ENCODE measurements around the gene IGFL2. TPM values are rescaled to one million over a fixed set of nuclear protein-coding genes. Genes with fewer than 3 reads are reported as not detected.
"Not testable (repeated sequence)": the region's sequence is repeated elsewhere in the genome, so short reads cannot be mapped to it uniquely, and the experiment has no call there.

Gene IGFL2
- total and polyA plus RNA-seq, 2 of the 4 experiments (the other 2 are of a cell fraction): not detected

GRCh38 chr19:46195919-46196318, 47.9 kb downstream of the IGFL2 start:
- H3K9ac ChIP-seq (ENCODE audit: low read depth, low read length); H3K23ac ChIP-seq (ENCODE audit: low read depth, low read length); H3K4me2 ChIP-seq (ENCODE audit: low read depth, low read length); H3K14ac ChIP-seq (replicated peaks; ENCODE audit: low read depth, low read length); H3K4me3 ChIP-seq (ENCODE audit: insufficient read depth, low read depth, low read length); H3K4ac ChIP-seq (ENCODE audit: low read depth, low read length); H3K36me3 ChIP-seq (ENCODE audit: control insufficient read depth, insufficient read depth, low read length); H2AFZ ChIP-seq (replicated peaks; ENCODE audit: low read length, poor library complexity); H4K91ac ChIP-seq (ENCODE audit: insufficient read depth, low read depth, low read length); H3K56ac ChIP-seq (ENCODE audit: extremely low read depth, insufficient read depth, low read length); H2BK20ac ChIP-seq (ENCODE audit: low read depth, low read length); H2BK15ac ChIP-seq (ENCODE audit: low read depth, low read length); H3K4me1 ChIP-seq (ENCODE audit: control insufficient read depth, insufficient read depth, low read length); H4K5ac ChIP-seq (ENCODE audit: low read depth, low read length); CTCF ChIA-PET; in situ Hi-C loops (cut with MboI; ENCODE audit: low sequenced_read_pairs); H2AK9ac ChIP-seq (replicated peaks; ENCODE audit: low read depth, low read length, poor library complexity); H3K9me3 ChIP-seq (ENCODE audit: control insufficient read depth, insufficient read depth, low read length); H2BK120ac ChIP-seq (ENCODE audit: low read depth, low read length); H3K79me1 ChIP-seq (ENCODE audit: low read depth in 1 of 2, low read length in 2 of 2); H4K20me1 ChIP-seq (ENCODE audit: insufficient read depth, low read length); H3K18ac ChIP-seq (ENCODE audit: low read depth, low read length); H4K8ac ChIP-seq (ENCODE audit: low read depth in 2 of 2, low read length in 2 of 2); H3K9me1 ChIP-seq (ENCODE audit: insufficient read depth, low read length); H2AK5ac ChIP-seq (ENCODE audit: low read depth, low read length); intact Hi-C loops (cut with micrococcal nuclease); dilution Hi-C loops (cut with HindIII; ENCODE audit: low sequenced_read_pairs, unreplicated experiment); H3K27ac ChIP-seq (ENCODE audit: insufficient read depth, low read length); DNase-seq; H2BK5ac ChIP-seq (ENCODE audit: low read depth, low read length, poor library complexity, severe bottlenecking); ATAC-seq (ENCODE audit: low read depth); POLR2A ChIA-PET (ENCODE audit: unreplicated experiment); BruUV-seq (replicated peaks): not testable (repeated sequence)
- peaks cover 59% of the 10 kb centered on the region for H3K27me3 ChIP-seq (ENCODE audit: control insufficient read depth, insufficient read depth, low read length)
- WGBS, 2 experiments (ENCODE audit: extremely low coverage in 2 of 2, insufficient read length in 1 of 2): 59% methylated on average over 2 of the region's 7 CpGs; no CpG with 5 or more reads in 1 of the 2 experiments

All from IMR-90 (cell line).